Neural progenitor cell (in vitro differentiated cells): Measurements from ENCODE around the gene RND2. TPM values are rescaled to one million over a fixed set of nuclear protein-coding genes. Genes with fewer than 3 reads are reported as not detected.

Experiments used
- DNase-seq: peaks from one replicate; pipeline ENCODE4 v3.0.0-alpha.2; 2016; ENCODE audit warnings: low spot score
- H2AFZ ChIP-seq: fragments of 200-600 bp; sonication (generic); replicated peaks from 2 replicates; pipeline ENCODE4 v1.6.1; 2016; ENCODE audit warnings: antibody characterized with exemption
- H3F3A ChIP-seq: fragments of 200-600 bp; sonication (generic); 2 replicates; pipeline ENCODE4 v1.6.1; 2016; ENCODE audit warnings: antibody characterized with exemption, low read depth
- H3K27ac ChIP-seq: fragments of 200-600 bp; sonication (generic); 2 replicates; pipeline ENCODE4 v1.5.1; 2016; ENCODE audit warnings: mild to moderate bottlenecking
- H3K27me3 ChIP-seq: fragments of 200-600 bp; sonication (generic); 2 replicates; pipeline ENCODE4 v1.6.1; 2016; ENCODE audit warnings: mild to moderate bottlenecking, moderate library complexity
- H3K36me3 ChIP-seq: fragments of 200-600 bp; sonication (generic); 2 replicates; pipeline ENCODE4 v1.5.1; 2016
- H3K4me1 ChIP-seq: fragments of 200-600 bp; sonication (generic); 2 replicates; pipeline ENCODE4 v1.6.1; 2016; ENCODE audit warnings: mixed run types
- H3K4me2 ChIP-seq: fragments of 200-600 bp; sonication (generic); 2 replicates; pipeline ENCODE4 v1.6.1; 2016
- H3K4me3 ChIP-seq: fragments of 200-600 bp; sonication (generic); 2 replicates; pipeline ENCODE4 v1.5.1; 2016
- H3K79me2 ChIP-seq: fragments of 200-600 bp; sonication (generic); 2 replicates; pipeline ENCODE4 v1.6.1; 2016; ENCODE audit warnings: low read depth
- H3K9ac ChIP-seq: fragments of 200-600 bp; sonication (generic); 2 replicates; pipeline ENCODE4 v1.6.1; 2016
- H3K9me3 ChIP-seq: fragments of 200-600 bp; sonication (generic); 2 replicates; pipeline ENCODE4 v1.5.1; 2016; ENCODE audit warnings: low read depth
- H4K20me1 ChIP-seq: fragments of 200-600 bp; sonication (generic); 2 replicates; pipeline ENCODE4 v1.6.1; 2016; ENCODE audit warnings: low read depth
- H3K27ac Mint-ChIP-seq: 3 replicates; pipeline ENCODE4 v1.8.0; 2021; ENCODE audit warnings: mixed read lengths
- H3K27me3 Mint-ChIP-seq: 2 replicates; pipeline ENCODE4 v1.8.0; 2022; ENCODE audit warnings: low read depth, mild to moderate bottlenecking, inconsistent platforms, moderate library complexity, mixed read lengths; ENCODE audit not compliant: insufficient read depth
- H3K36me3 Mint-ChIP-seq: 3 replicates; pipeline ENCODE4 v1.8.0; 2021; ENCODE audit warnings: mixed read lengths
- H3K4me1 Mint-ChIP-seq: 3 replicates; pipeline ENCODE4 v1.8.0; 2021; ENCODE audit warnings: mixed read lengths
- H3K4me3 Mint-ChIP-seq: 3 replicates; pipeline ENCODE4 v1.8.0; 2021; ENCODE audit warnings: mild to moderate bottlenecking, moderate library complexity, mixed read lengths
- H3K9me3 Mint-ChIP-seq: 3 replicates; pipeline ENCODE4 v1.8.0; 2020; ENCODE audit warnings: mixed read lengths
- CTCF ChIP-seq: fragments of 200-600 bp; sonication (generic); IDR thresholded peaks from 2 replicates; pipeline ENCODE4 v1.5.1; 2017; ENCODE audit warnings: antibody characterized with exemption, mild to moderate bottlenecking
- EZH2 ChIP-seq: fragments of 200-600 bp; sonication (generic); IDR thresholded peaks from 2 replicates; pipeline ENCODE4 v1.6.1; 2017; ENCODE audit warnings: antibody characterized with exemption, mild to moderate bottlenecking, moderate library complexity
- EZH2phosphoT487 ChIP-seq: fragments of 200-600 bp; sonication (generic); IDR thresholded peaks from 2 replicates; pipeline ENCODE4 v1.6.1; 2017; ENCODE audit warnings: antibody characterized with exemption
- total RNA-seq: library from RNA; depleted of rRNA; stranded (reverse); fragments of >200 nt; gene quantifications from 2 replicates; pipeline ENCODE4 v1.2.3, GENCODE V29; 2015; ENCODE audit warnings: low replicate concordance

The RND2 gene
- total RNA-seq, 1 donor from 2014 or later = 35.0 TPM

- H3K27me3 Mint-ChIP-seq = peaks cover 9% of the 10 kb centered on the region
- H3K36me3 Mint-ChIP-seq = peaks cover 11% of the 10 kb centered on the region
- H3K4me1 ChIP-seq = peaks cover 11% of the 10 kb centered on the region
Measured at GRCh38 chr17:42979511-42980273, 45.3 kb upstream of the RND2 start, which contains the start of gene PTGES3L. Gene PTGES3L (minus strand): TSS chr17:42980080. CDS start chr17:42980053, 27 bp downstream.

GRCh38 chr17:42980274-42980765, 44.7 kb upstream of the RND2 start, which contains the start of gene RUNDC1:
Gene RUNDC1 (plus strand): TSS chr17:42980565. CDS start chr17:42980577, 12 bp downstream.
- Histone ChIP-seq H3K4me2 (peak within 1 kb of the TSS; percentile 93), H3K9ac (peak within 1 kb of the TSS; percentile 78), H3K27me3 (no peaks in the 10 kb centered on the region), H3F3A (peaks cover 19% of the 10 kb centered on the region), H3K4me1 (peaks cover 11% of the 10 kb centered on the region), H2AFZ (peak within 1 kb of the TSS; percentile 83), H3K36me3 (no peaks in the 10 kb centered on the region), H3K9me3 (no peaks in the 10 kb centered on the region), H4K20me1 (peaks cover 18% of the 10 kb centered on the region), H3K79me2 (peaks cover 37% of the 10 kb centered on the region), H3K27ac (peak within 1 kb of the TSS; percentile 16), H3K4me3 (peak within 1 kb of the TSS; percentile 84)
- peak within 1 kb of the TSS; percentile 100 for H3K4me3 Mint-ChIP-seq
- TF ChIP-seq CTCF = no peak
- no peak for TF ChIP-seq EZH2
- TF ChIP-seq EZH2phosphoT487 = no peak
- H3K36me3 Mint-ChIP-seq = peaks cover 14% of the 10 kb centered on the region
- DNase-seq = peak; percentile 98
- peaks cover 23% of the 10 kb centered on the region for H3K4me1 Mint-ChIP-seq
- H3K27ac Mint-ChIP-seq = peak within 1 kb of the TSS; percentile 96
- H3K9me3 Mint-ChIP-seq = no peaks in the 10 kb centered on the region
- peaks cover 9% of the 10 kb centered on the region for H3K27me3 Mint-ChIP-seq

More at GRCh38 chr17:42979511-42980273, 45.3 kb upstream of the RND2 start, which contains the start of gene PTGES3L:
- H3K4me2 ChIP-seq = peak within 1 kb of the TSS; percentile 93
- H3K9me3 ChIP-seq = no peaks in the 10 kb centered on the region
- H2AFZ ChIP-seq = peak within 1 kb of the TSS; percentile 83
- peak within 1 kb of the TSS; percentile 100 for H3K4me3 Mint-ChIP-seq
- peak within 1 kb of the TSS; percentile 16 for H3K27ac ChIP-seq
- peaks cover 18% of the 10 kb centered on the region for H4K20me1 ChIP-seq
- H3K4me1 Mint-ChIP-seq = peaks cover 23% of the 10 kb centered on the region
- peak within 1 kb of the TSS; percentile 84 for H3K4me3 ChIP-seq
- peaks cover 33% of the 10 kb centered on the region for H3K79me2 ChIP-seq
- no peaks in the 10 kb centered on the region for H3K9me3 Mint-ChIP-seq
- no peaks in the 10 kb centered on the region for H3K27me3 ChIP-seq
- peak within 1 kb of the TSS; percentile 78 for H3K9ac ChIP-seq
- peaks cover 19% of the 10 kb centered on the region for H3F3A ChIP-seq
- H3K27ac Mint-ChIP-seq = peak within 1 kb of the TSS; percentile 96
- DNase-seq = peak; percentile 67
- TF ChIP-seq EZH2 (no peak), EZH2phosphoT487 (no peak), CTCF (no peak)
- no peaks in the 10 kb centered on the region for H3K36me3 ChIP-seq

- peak overlapping the region; percentile 16 for H3K27ac ChIP-seq
- peaks cover 9% of the 10 kb centered on the region for H3K27me3 Mint-ChIP-seq
Measured at GRCh38 chr17:42980766-42981397, 44.1 kb upstream of the RND2 start.

More at GRCh38 chr17:42980766-42981397, 44.1 kb upstream of the RND2 start:
- peak overlapping the region; percentile 84 for H3K4me3 ChIP-seq
- H3K79me2 ChIP-seq = peaks cover 41% of the 10 kb centered on the region
- peak overlapping the region; percentile 78 for H3K9ac ChIP-seq
- no peaks in the 10 kb centered on the region for H3K27me3 ChIP-seq
- no peaks in the 10 kb centered on the region for H3K36me3 ChIP-seq
- H3K9me3 Mint-ChIP-seq = no peaks in the 10 kb centered on the region
- peak overlapping the region; percentile 93 for H3K27ac Mint-ChIP-seq
- H3K4me3 Mint-ChIP-seq = peak overlapping the region; percentile 99
- H3K4me1 ChIP-seq = peaks cover 11% of the 10 kb centered on the region
- peaks cover 23% of the 10 kb centered on the region for H3K4me1 Mint-ChIP-seq
- DNase-seq = peak; percentile 78
- H3F3A ChIP-seq = peaks cover 19% of the 10 kb centered on the region
- H2AFZ ChIP-seq = peak overlapping the region; percentile 83
- TF ChIP-seq CTCF (peak; percentile 32), EZH2phosphoT487 (no peak)
- peaks cover 18% of the 10 kb centered on the region for H3K36me3 Mint-ChIP-seq
- no peaks in the 10 kb centered on the region for H3K9me3 ChIP-seq
- H4K20me1 ChIP-seq = peaks cover 18% of the 10 kb centered on the region
- peak overlapping the region; percentile 93 for H3K4me2 ChIP-seq
